Measurements from ENCODE around the gene PFAS. TPM values are rescaled to one million over a fixed set of nuclear protein-coding genes. Genes with fewer than 3 reads are reported as not detected.

PFAS gene
- total RNA-seq, 4 donors from 2014 or later = 8.7 to 23.0 (median 17.9) TPM

- Histone ChIP-seq H3K4me3 (peak overlapping the region in 3 of 4 donors; percentile 10 to 47 (median 34)), H3K4me1 (peaks cover 5 to 49% (median 13%) of the 10 kb centered on the region in 3 donors), H3K27me3 (no peaks in the 10 kb centered on the region), H3K27ac (peak overlapping the region; percentile 53 to 77 (median 75)), H3K36me3 (peaks cover 5 to 52% (median 42%) of the 10 kb centered on the region in 3 donors), H3K9me3 (no peaks in the 10 kb centered on the region)
- intact Hi-C loops (cut with DNase I) = no loop called here
- TF ChIP-seq POLR2A (IDR thresholded peaks at IDR 0.05) (no peak), CTCF (IDR thresholded peaks at IDR 0.05) (no peak)
- no peak for DNase-seq
- WGBS, 2 donors = 87 to 96% methylated on average over 3 to 4 of the region's 4 CpGs
Measured at GRCh38 chr17:8227238-8227581, 21.9 kb upstream of the PFAS start.

GRCh38 chr17:8231701-8232100 is 17.4 kb upstream of the PFAS start:
- TF ChIP-seq CTCF (IDR thresholded peaks at IDR 0.05) = no peak
- TF ChIP-seq POLR2A (IDR thresholded peaks at IDR 0.05) = no peak
- Histone ChIP-seq H3K9me3 (no peaks in the 10 kb centered on the region), H3K27me3 (no peaks in the 10 kb centered on the region), H3K4me3 (no peak overlapping the region), H3K4me1 (peaks cover 0 to 10% (median 0%) of the 10 kb centered on the region in 3 donors), H3K27ac (no peak overlapping the region), H3K36me3 (peaks cover 15 to 97% (median 70%) of the 10 kb centered on the region in 3 donors)
- intact Hi-C loops (cut with DNase I) = loop anchor here (10.0 kb wide), 1 partner anchor 53 kb away; the partner anchor contains the start of gene RANGRF
- no peak for DNase-seq
- WGBS, 2 donors = 81 to 87% methylated on average over 4 to 7 of the region's 10 CpGs

- TF ChIP-seq POLR2A (IDR thresholded peaks at IDR 0.05) (no peak), CTCF (IDR thresholded peaks at IDR 0.05) (no peak)
- H3K36me3 ChIP-seq = peaks cover 22 to 100% (median 69%) of the 10 kb centered on the region in 3 donors
- intact Hi-C loops (cut with DNase I) = loop anchor here (10.0 kb wide), 1 partner anchor 50 kb away; the partner anchor contains the start of gene RANGRF
- WGBS, 2 donors = 94 to 97% methylated on average over 9 to 10 of the region's 21 CpGs
- no peaks in the 10 kb centered on the region for H3K9me3 ChIP-seq
- no peak for DNase-seq
- H3K4me1 ChIP-seq = no peaks in the 10 kb centered on the region
- no peaks in the 10 kb centered on the region for H3K27me3 ChIP-seq
- no peak overlapping the region for H3K4me3 ChIP-seq
- no peak overlapping the region for H3K27ac ChIP-seq
Measured at GRCh38 chr17:8234361-8235270, 14.5 kb upstream of the PFAS start.

GRCh38 chr17:8235676-8236075 is 13.4 kb upstream of the PFAS start:
- WGBS, 2 donors = 93 to 97% methylated on average over 5 to 7 of the region's 7 CpGs
- DNase-seq = no peak
- Histone ChIP-seq H3K27me3 (no peaks in the 10 kb centered on the region), H3K27ac (no peak overlapping the region), H3K4me1 (no peaks in the 10 kb centered on the region), H3K9me3 (no peaks in the 10 kb centered on the region), H3K36me3 (peaks cover 22 to 100% (median 58%) of the 10 kb centered on the region in 3 donors), H3K4me3 (no peak overlapping the region)
- TF ChIP-seq POLR2A (IDR thresholded peaks at IDR 0.05) (no peak), CTCF (IDR thresholded peaks at IDR 0.05) (no peak)
- intact Hi-C loops (cut with DNase I) = loop anchor here (10.0 kb wide), 1 partner anchor 49 kb away; the partner anchor contains the start of gene RANGRF

GRCh38 chr17:8237175-8237574 is 11.9 kb upstream of the PFAS start:
- Histone ChIP-seq H3K4me3 (no peak overlapping the region), H3K4me1 (no peaks in the 10 kb centered on the region), H3K27me3 (no peaks in the 10 kb centered on the region), H3K27ac (no peak overlapping the region), H3K9me3 (no peaks in the 10 kb centered on the region), H3K36me3 (peaks cover 17 to 100% (median 51%) of the 10 kb centered on the region in 3 donors)
- intact Hi-C loops (cut with DNase I) = loop anchor here (10.0 kb wide), 1 partner anchor 48 kb away; the partner anchor contains the start of gene RANGRF
- no peak for DNase-seq
- WGBS, 2 donors = 75 to 76% methylated on average over 7 of the region's 7 CpGs
- no peak for TF ChIP-seq CTCF (IDR thresholded peaks at IDR 0.05)
- no peak for TF ChIP-seq POLR2A (IDR thresholded peaks at IDR 0.05)

All from esophagus squamous epithelium (tissue), 5 donors.